ENCODE measurements around the gene RCAN1.
"Not testable (repeated sequence)": the region's sequence is repeated elsewhere in the genome, so short reads cannot be mapped to it uniquely, and the experiment has no call there.

- not testable (repeated sequence) for TF ChIP-seq CTCF, POLR2A (IDR thresholded peaks at IDR 0.05)
Measured at GRCh38 chr21:34483435-34483834, 131.5 kb downstream of the RCAN1 start.
